K562 (cell line): ENCODE measurements around the gene SLC4A1. TPM values are rescaled to one million over a fixed set of nuclear protein-coding genes. Genes with fewer than 3 reads are reported as not detected.

ENCODE experiments used
- CEBPG ChIP-seq, 3 experiments: fragments of 200-800 bp in 1 of 3; sonication (Bioruptor generic) in 1 of 3; sonication (generic) in 1 of 3; formaldehyde crosslinking in 1 of 3; IDR thresholded peaks in 2 of 3; conservative IDR thresholded peaks in 1 of 3; 2 replicates each; pipeline versions ENCODE4 v1.6.1 to v1.8.0; 2016 to 2022; ENCODE audit warnings: missing compliant biosample characterization in 2 of 3, missing genetic modification characterization in 2 of 3, mild to moderate bottlenecking in 1 of 3, missing genetic modification reagents in 1 of 3
- CHD2 ChIP-seq: IDR thresholded peaks from 2 replicates; pipeline ENCODE4 v1.6.1; 2011; ENCODE audit warnings: low read depth, low read length
- CREM ChIP-seq: IDR thresholded peaks from 2 replicates; pipeline ENCODE4 v1.6.1; 2014; ENCODE audit warnings: antibody characterized with exemption, low read depth
- EP300 ChIP-seq: IDR thresholded peaks from 2 replicates; pipeline ENCODE4 v1.6.1; 2012; ENCODE audit warnings: low read length, improper control_type of control experiment
- HIVEP1 ChIP-seq: fragments of 250-450 bp; sonication (Bioruptor Pico); IDR thresholded peaks from 2 replicates; pipeline ENCODE4 v1.4.0; 2020; ENCODE audit warnings: mild to moderate bottlenecking
- MAFG ChIP-seq: fragments of 450-650 bp; conservative IDR thresholded peaks from 2 replicates; pipeline ENCODE4 v1.6.1; 2016; ENCODE audit warnings: missing genetic modification characterization, missing compliant biosample characterization
- MEF2A ChIP-seq: IDR thresholded peaks from 2 replicates; pipeline ENCODE4 v1.6.1; 2011; ENCODE audit warnings: low read depth, mild to moderate bottlenecking, low read length, moderate library complexity; ENCODE audit not compliant: control insufficient read depth
- RBM17 ChIP-seq: fragments of 200-400 bp; formaldehyde crosslinking; IDR thresholded peaks from 2 replicates; pipeline ENCODE4 v1.6.1; 2017; ENCODE audit warnings: low read depth, mild to moderate bottlenecking, low read length, borderline replicate concordance
- SETDB1 ChIP-seq: IDR thresholded peaks from one replicate; pipeline ENCODE4 v1.6.1; 2012; ENCODE audit warnings: low read length, control low read depth, inconsistent platforms
- SLC30A9 ChIP-seq: fragments of 250-450 bp; sonication (Bioruptor Pico); IDR thresholded peaks from 2 replicates; pipeline ENCODE4 v1.8.0; 2022; ENCODE audit warnings: mild to moderate bottlenecking, moderate library complexity
- TEAD2 ChIP-seq: fragments of 450-650 bp; IDR thresholded peaks from 2 replicates; pipeline ENCODE4 v1.6.1; 2016; ENCODE audit warnings: missing genetic modification characterization, control low read depth, missing compliant biosample characterization
- ZEB2 ChIP-seq: fragments of 450-650 bp; IDR thresholded peaks from 2 replicates; pipeline ENCODE4 v1.6.1; 2016
- ZNF174 ChIP-seq: fragments of 250-450 bp; sonication (Bioruptor Pico); IDR thresholded peaks from 2 replicates; pipeline ENCODE4 v1.4.0; 2020; ENCODE audit warnings: mild to moderate bottlenecking
- ZNF561 ChIP-seq: fragments of 450-650 bp; formaldehyde crosslinking; conservative IDR thresholded peaks from 2 replicates; pipeline ENCODE4 v1.4.0; 2020; ENCODE audit warnings: mild to moderate bottlenecking, moderate library complexity
- ZNF717 ChIP-seq: fragments of 250-450 bp; sonication (Bioruptor Pico); IDR thresholded peaks from 2 replicates; pipeline ENCODE4 v1.5.0; 2021
- polyA plus RNA-seq, 8 experiments: library from polyadenylated mRNA; depleted of rRNA in 4 of 8; stranded (reverse) in 5 of 8; unstranded in 3 of 8; fragments of >200 nt; fragmentation: Nextera tagmentation in 2 of 8; fragmentation: Illumina TruSeq in 1 of 8; extraction: Ambion mirVana in 2 of 8; extraction: Trizol in 1 of 8; gene quantifications; 2 replicates each; pipeline versions ENCODE4 v1.2.1 to v1.2.3, GENCODE V29; 2011 to 2014; ENCODE audit warnings: inconsistent platforms in 1 of 8, missing spikeins in 1 of 8
- total RNA-seq, 7 experiments: library from RNA; depleted of rRNA in 6 of 7; stranded (reverse); fragments of >200 nt in 6 of 7; fragmentation: Illumina TruSeq in 2 of 7; extraction: Trizol in 2 of 7; gene quantifications; 2 replicates each; pipeline versions ENCODE4 v1.2.1 to v1.2.3, GENCODE V29; 2011 to 2021; ENCODE audit warnings: low replicate concordance in 1 of 7
- TF ChIP-seq, protein P1 (sequence below), 2 experiments: fragments of 200-800 bp in 1 of 2; sonication (Bioruptor generic) in 1 of 2; sonication (generic) in 1 of 2; formaldehyde crosslinking in 1 of 2; IDR thresholded peaks in 1 of 2; conservative IDR thresholded peaks in 1 of 2; 2 replicates each; pipeline versions ENCODE4 v1.5.0 to v1.6.1; 2016 to 2020; ENCODE audit warnings: missing compliant biosample characterization in 1 of 2, missing genetic modification characterization in 1 of 2, missing genetic modification reagents in 1 of 2
- TF ChIP-seq, protein P2 (sequence below): fragments of 250-450 bp; sonication (Bioruptor Pico); IDR thresholded peaks from 2 replicates; pipeline ENCODE4 v1.5.0; 2021; ENCODE audit warnings: mild to moderate bottlenecking, moderate library complexity
- TF ChIP-seq, protein P3 (sequence below): fragments of 250-450 bp; sonication (Bioruptor Pico); IDR thresholded peaks from 2 replicates; pipeline ENCODE4 v1.5.0; 2020; ENCODE audit warnings: mild to moderate bottlenecking
- TF ChIP-seq, protein P4 (sequence below): fragments of 200-800 bp; sonication (Bioruptor generic); IDR thresholded peaks from 2 replicates; pipeline ENCODE4 v1.6.1; 2017; ENCODE audit warnings: missing genetic modification characterization, missing compliant biosample characterization

SLC4A1 gene
- total and polyA plus RNA-seq, 9 of the 15 experiments (the other 6 are each of a cell fraction or from before 2014, with no cell fraction given) = 0.14 to 1.00 (median 0.53) TPM

DNA sequence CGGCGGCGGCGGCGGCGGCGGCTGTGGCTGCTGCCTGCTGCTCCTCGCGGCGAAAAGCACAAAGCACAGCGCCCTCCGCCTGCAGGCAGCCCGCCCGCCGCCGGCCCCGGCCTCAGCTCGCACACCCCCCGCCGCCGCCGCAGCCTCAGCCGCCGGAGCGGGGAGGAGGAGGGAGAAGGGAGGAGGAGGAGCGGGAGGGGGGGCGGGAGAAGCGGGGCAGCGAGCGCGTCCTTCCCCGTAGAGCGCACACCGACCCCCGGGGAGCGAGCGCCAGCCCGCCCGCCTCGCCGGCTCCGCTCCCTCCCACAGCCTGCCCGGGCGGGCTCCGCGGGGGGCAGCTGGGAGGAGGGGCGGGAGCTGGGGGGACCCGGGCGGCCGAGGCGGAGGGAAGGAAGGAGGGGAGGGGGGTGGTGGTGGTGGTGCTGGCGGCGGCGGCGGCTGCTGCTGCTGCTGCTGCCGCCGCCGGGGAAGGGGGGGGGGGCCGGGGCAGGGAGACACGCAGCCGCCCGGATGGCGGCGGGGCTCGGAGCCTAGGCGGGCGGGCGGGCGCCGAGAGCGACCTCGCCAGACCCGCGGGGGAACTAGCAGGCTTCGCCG lies 48.2 kb downstream of the SLC4A1 start, which contains the start of gene UBTF (continued):
- TF ChIP-seq RBM17 = no peak
- TF ChIP-seq, protein P1, sequence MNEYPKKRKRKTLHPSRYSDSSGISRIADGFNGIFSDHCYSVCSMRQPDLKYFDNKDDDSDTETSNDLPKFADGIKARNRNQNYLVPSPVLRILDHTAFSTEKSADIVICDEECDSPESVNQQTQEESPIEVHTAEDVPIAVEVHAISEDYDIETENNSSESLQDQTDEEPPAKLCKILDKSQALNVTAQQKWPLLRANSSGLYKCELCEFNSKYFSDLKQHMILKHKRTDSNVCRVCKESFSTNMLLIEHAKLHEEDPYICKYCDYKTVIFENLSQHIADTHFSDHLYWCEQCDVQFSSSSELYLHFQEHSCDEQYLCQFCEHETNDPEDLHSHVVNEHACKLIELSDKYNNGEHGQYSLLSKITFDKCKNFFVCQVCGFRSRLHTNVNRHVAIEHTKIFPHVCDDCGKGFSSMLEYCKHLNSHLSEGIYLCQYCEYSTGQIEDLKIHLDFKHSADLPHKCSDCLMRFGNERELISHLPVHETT (CRISPR knock-in tag; conservative IDR thresholded peaks at IDR 0.05 in 1 of 2, IDR thresholded peaks at IDR 0.05 in 1 of 2) = no peak
- TF ChIP-seq CEBPG (CRISPR knock-in tag; IDR thresholded peaks at IDR 0.05) = no peak
- TF ChIP-seq CEBPG (tag; conservative IDR thresholded peaks at IDR 0.05 in 1 of 2, IDR thresholded peaks at IDR 0.05 in 1 of 2) = no peak
- TF ChIP-seq, protein P2, sequence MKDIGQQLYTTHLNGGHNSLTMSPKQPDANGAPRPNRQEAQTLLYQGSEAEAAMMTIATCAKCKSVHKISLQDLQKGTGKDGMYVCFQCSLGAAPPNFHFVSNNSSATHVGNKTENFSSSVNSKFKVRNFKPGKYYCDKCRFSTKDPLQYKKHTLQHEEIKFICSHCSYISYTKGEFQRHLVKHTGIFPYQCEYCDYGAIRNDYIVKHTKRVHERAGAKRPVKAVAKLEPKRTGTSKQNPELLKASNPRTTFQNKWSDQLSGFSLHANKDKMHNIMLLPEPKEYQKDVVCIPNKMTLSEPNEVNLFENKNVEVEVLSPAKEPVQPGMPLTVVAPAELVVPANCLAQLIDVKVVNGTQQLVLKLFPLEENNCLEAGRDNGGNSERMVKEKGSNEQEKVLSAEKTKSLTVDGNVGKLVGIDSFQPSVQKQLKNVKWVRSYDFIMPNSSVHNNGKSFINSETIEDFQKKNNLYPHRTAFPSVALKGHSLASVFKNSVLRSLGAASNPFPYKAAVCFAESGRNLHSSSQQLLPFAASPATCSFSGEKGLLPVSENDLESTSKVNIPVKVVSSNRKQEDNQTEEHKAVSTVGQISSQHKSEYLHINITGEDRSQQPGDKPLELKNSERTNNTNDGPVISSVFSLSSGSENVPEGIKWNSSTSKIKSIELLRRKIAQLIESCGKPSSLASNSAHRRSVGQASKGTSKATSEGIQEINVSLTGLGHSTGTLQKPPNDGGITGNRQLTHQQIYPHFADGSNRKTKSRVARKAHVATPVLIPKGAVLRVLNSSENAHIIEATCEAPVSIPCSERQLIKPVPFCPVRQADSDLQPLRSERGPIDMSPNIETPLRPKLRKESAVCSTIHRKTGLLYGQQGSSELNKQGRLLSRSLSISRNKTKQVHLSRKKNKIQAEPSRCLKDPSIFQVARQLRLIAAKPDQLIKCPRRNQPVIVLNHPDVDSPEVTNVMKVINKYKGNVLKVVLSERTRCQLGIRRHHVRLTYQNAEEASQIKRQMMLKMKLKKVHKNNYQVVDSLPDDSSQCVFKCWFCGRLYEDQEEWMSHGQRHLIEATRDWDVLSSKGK (CRISPR knock-in tag) = no peak
- no peak for TF ChIP-seq SLC30A9
- TF ChIP-seq, protein P3, sequence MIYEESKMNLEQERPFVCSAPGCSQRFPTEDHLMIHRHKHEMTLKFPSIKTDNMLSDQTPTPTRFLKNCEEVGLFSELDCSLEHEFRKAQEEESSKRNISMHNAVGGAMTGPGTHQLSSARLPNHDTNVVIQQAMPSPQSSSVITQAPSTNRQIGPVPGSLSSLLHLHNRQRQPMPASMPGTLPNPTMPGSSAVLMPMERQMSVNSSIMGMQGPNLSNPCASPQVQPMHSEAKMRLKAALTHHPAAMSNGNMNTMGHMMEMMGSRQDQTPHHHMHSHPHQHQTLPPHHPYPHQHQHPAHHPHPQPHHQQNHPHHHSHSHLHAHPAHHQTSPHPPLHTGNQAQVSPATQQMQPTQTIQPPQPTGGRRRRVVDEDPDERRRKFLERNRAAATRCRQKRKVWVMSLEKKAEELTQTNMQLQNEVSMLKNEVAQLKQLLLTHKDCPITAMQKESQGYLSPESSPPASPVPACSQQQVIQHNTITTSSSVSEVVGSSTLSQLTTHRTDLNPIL (CRISPR knock-in tag) = no peak
- TF ChIP-seq ZEB2 = no peak
- no peak for TF ChIP-seq EP300
- TF ChIP-seq MAFG (tag) = no peak
- TF ChIP-seq ZNF717 (CRISPR knock-in tag) = no peak
- no peak for TF ChIP-seq ZNF561
- no peak for TF ChIP-seq CHD2
- TF ChIP-seq, protein P4, sequence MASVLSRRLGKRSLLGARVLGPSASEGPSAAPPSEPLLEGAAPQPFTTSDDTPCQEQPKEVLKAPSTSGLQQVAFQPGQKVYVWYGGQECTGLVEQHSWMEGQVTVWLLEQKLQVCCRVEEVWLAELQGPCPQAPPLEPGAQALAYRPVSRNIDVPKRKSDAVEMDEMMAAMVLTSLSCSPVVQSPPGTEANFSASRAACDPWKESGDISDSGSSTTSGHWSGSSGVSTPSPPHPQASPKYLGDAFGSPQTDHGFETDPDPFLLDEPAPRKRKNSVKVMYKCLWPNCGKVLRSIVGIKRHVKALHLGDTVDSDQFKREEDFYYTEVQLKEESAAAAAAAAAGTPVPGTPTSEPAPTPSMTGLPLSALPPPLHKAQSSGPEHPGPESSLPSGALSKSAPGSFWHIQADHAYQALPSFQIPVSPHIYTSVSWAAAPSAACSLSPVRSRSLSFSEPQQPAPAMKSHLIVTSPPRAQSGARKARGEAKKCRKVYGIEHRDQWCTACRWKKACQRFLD (CRISPR knock-in tag) = no peak
- no peak for TF ChIP-seq ZNF174 (CRISPR knock-in tag)
- no peak for TF ChIP-seq HIVEP1 (CRISPR knock-in tag)
- no peak for TF ChIP-seq TEAD2 (tag)
- TF ChIP-seq MEF2A = no peak
- no peak for TF ChIP-seq CREM
- no peak for TF ChIP-seq SETDB1
